Measurements from ENCODE around the gene HSD17B2. TPM values are rescaled to one million over a fixed set of nuclear protein-coding genes. Genes with fewer than 3 reads are reported as not detected.
"Not testable (repeated sequence)": the region's sequence is repeated elsewhere in the genome, so short reads cannot be mapped to it uniquely, and the experiment has no call there.

HSD17B2 gene
- 12.4 TPM for total RNA-seq

DNA sequence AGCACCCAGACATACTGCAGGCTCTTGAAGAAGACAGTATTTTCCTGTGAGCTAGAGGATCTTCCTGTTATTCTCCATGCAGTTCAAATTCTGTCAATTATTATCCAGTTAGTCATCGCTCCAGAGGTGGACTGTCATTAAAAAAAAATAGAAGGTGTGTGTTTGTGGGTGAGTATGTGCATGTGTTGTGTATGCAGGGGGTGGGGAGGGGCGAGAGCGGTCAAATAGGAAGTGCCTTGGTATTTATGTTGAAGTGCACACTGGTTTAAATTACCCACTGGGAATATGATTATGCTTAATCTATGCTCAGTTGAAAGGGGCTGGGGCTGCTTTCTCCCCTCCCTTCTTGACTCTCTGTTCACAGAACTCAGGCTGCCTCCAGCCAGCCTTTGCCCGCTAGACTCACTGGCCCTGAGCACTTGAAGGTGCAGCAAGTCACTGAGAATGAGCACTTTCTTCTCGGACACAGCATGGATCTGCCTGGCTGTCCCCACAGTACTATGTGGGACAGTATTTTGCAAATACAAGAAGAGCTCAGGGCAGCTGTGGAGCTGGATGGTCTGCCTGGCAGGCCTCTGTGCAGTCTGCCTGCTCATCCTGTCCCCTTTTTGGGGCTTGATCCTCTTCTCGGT, at the start of gene HSD17B2:
Gene HSD17B2, plus strand, starts transcription at position 273 of the 632 bp plus-strand sequence. Its CDS starts 172 bp downstream, at position 445.
- DNase-seq: no peak

DNA sequence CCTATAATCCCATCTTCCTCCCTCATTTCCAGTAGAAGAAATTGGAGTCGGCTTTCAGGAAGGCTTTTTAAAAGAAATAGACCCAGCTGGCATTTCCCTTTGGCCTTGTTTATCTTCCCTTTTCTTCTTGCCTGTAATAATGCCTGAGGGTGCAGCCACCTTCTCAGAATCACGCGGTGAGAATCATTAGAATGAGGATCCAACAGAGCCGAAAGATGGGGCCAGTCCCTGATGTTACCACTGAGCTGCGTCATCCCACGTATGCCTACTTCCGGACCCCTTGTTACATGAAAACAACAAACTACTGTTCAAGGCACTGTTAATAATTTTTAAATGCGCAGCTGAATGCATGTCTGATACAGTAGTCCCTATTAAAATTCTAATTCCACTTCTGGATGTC, 47.9 kb upstream of the HSD17B2 start:
- DNase-seq: no peak

GRCh38 chr16:81987706-81988105, 47.3 kb upstream of the HSD17B2 start:
- DNase-seq: no peak

- no peak for DNase-seq
These were observed 42.2 kb upstream of the HSD17B2 start for GRCh38 chr16:81992859-81993258.

DNA sequence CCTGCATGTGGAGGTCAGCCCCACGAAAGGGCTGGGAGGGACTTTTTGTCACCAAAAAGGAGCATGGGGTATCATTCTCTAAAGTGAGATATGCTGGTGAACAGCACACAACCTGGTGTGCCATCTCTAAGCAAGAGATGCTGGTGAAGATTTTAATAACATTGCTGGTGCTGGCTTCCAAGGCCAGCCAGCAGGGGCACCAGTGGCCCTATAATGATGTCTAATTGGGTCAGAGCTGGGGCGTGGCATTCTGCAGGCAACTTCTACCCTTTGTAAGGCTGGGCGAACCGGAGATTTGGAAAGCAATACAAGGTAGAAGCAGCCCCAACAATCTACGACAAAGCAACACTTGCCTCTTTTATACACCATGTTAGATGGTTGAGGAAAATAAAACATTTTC, 40.6 kb upstream of the HSD17B2 start:
- no peak for DNase-seq

- no peak for DNase-seq
These were observed 39.4 kb upstream of the HSD17B2 start for GRCh38 chr16:81995651-81996050.

GRCh38 chr16:81996664-81997509, 38.2 kb upstream of the HSD17B2 start:
- no peak for DNase-seq

GRCh38 chr16:81997738-81998137, 37.3 kb upstream of the HSD17B2 start:
- no peak for DNase-seq

DNA sequence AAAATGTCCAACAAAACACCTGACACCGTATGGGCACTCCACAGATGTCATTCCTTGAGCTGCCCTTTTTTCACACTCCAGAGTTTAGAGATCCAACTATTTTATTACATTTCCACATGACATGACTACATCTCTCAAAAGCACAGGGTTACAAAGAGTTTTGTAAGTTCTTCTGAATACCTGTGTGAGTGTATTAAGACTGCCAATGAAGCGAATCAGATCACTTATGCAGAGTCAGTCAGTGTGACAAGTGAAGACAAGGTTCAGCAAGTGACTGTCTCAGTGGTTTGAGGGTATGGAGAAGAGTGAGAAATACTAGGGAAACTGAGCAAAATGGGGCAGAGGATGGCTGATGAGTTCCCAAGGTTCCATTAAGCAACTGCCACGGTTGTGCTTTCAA, 32.2 kb upstream of the HSD17B2 start:
- DNase-seq: no peak

GRCh38 chr16:82004601-82005000, 30.5 kb upstream of the HSD17B2 start:
- DNase-seq: no peak

- DNase-seq: no peak
These were observed 29.8 kb upstream of the HSD17B2 start for GRCh38 chr16:82005027-82005830.

DNA sequence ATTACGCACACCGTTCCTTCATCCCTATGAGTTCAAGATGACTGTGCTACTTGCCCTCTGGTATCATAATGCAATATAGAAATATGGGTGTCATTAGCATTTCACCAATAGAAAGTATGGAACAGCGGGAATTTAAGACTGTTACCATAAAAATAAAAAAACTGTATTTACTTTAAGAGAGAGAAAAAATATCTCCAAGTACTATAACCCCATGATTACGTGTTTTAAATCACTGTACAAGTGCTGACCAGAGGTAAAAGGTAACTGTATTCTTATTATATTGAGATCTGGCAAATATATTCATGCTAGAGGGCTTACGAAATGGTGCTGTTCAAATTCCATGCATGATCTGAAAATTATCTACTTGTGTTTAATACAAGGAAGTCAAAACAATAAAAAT, 29.0 kb upstream of the HSD17B2 start:
- DNase-seq: no peak

DNA sequence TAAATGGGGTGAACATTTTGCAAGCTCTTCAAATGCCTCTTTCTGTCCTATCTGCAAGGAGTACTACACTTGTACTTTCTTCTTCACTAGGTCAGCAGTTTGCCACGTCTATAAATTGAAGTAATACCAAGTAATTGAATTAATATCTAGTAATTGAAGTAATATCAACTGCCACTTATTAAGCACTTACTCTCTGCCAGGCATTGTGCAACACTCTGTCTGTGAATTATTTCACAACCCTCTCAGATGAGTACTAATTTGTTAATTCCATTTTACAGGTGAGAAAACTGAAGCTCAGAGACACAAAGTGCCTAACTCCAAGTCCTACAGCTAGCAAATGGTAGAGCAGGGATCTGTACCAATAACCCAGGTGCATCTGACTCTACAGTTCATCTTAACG, 27.9 kb upstream of the HSD17B2 start:
- DNase-seq: no peak

GRCh38 chr16:82008957-82009592, 26.0 kb upstream of the HSD17B2 start:
- DNase-seq: no peak

GRCh38 chr16:82009789-82010188, 25.3 kb upstream of the HSD17B2 start:
- not testable (repeated sequence) for DNase-seq

GRCh38 chr16:82010649-82011048, 24.4 kb upstream of the HSD17B2 start:
- DNase-seq: no peak

GRCh38 chr16:82011199-82011641, 23.8 kb upstream of the HSD17B2 start, which contains the start of gene SDR42E1:
SDR42E1 (minus strand) TSS chr16:82011470; CDS start chr16:82000858, 10,612 bp downstream.
- DNase-seq: no peak

GRCh38 chr16:82013139-82013538, 21.9 kb upstream of the HSD17B2 start:
- DNase-seq: no peak

- no peak for DNase-seq
These were observed 18.8 kb upstream of the HSD17B2 start for GRCh38 chr16:82016263-82016662.

GRCh38 chr16:82016964-82017363, 18.1 kb upstream of the HSD17B2 start:
- DNase-seq: peak; percentile 93

GRCh38 chr16:82017911-82018568, 17.0 kb upstream of the HSD17B2 start:
- DNase-seq: no peak

- no peak for DNase-seq
These were observed 15.5 kb upstream of the HSD17B2 start for GRCh38 chr16:82019535-82019934.
